HUES6 (cell line): ENCODE measurements around the gene NRF1.

Experiments used
- H3K27ac ChIP-seq: 2 replicates; pipeline ENCODE4 v1.7.0; 2013; ENCODE audit warnings: low read depth, mild to moderate bottlenecking, low read length, inconsistent platforms
- H3K27me3 ChIP-seq: 2 replicates; pipeline ENCODE4 v1.6.1; 2013; ENCODE audit warnings: low read length; ENCODE audit not compliant: control insufficient read depth, insufficient read depth
- H3K36me3 ChIP-seq: 2 replicates; pipeline ENCODE4 v1.6.1; 2013; ENCODE audit warnings: low read length; ENCODE audit not compliant: control insufficient read depth, insufficient read depth
- H3K4me1 ChIP-seq: 2 replicates; pipeline ENCODE4 v1.6.1; 2013; ENCODE audit warnings: low read length; ENCODE audit not compliant: control insufficient read depth, insufficient read depth
- H3K4me3 ChIP-seq: 2 replicates; pipeline ENCODE4 v1.5.1; 2013; ENCODE audit warnings: low read depth, low read length
- H3K9ac ChIP-seq: one replicate; pipeline ENCODE4 v1.6.1; 2013; ENCODE audit warnings: mild to moderate bottlenecking, low read length
- H3K9me3 ChIP-seq: 2 replicates; pipeline ENCODE4 v1.6.1; 2013; ENCODE audit warnings: low read depth, low read length; ENCODE audit not compliant: control insufficient read depth, insufficient read depth

NRF1 gene

DNA sequence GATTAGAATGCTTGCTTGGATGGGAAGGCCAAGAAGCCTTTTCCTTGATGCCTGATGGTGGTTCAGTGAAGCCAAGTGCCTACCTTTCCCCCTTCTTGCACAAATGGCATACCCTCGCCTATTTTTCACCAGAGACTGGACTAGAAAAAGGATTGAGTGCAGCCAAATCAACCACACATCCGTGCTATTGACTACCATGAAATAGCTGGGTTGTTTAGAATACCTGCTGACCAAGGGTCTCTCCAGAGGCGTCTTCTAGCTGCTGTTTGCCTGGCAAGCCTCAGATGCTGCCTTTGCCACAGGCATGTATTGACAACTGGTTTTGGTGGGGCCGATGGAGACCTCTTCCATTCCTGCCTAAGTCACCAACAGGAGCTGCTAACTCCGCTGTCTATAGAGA, 146.5 kb downstream of the NRF1 start:
- no peaks in the 10 kb centered on the region for H3K4me1 ChIP-seq
- H3K27ac ChIP-seq, result no peak overlapping the region
- H3K4me3 ChIP-seq, result no peak overlapping the region
- no peak overlapping the region for H3K9ac ChIP-seq
- H3K9me3 ChIP-seq, result no peaks in the 10 kb centered on the region
- peaks cover 13% of the 10 kb centered on the region; the same call in 1 of the 2 replicates for H3K36me3 ChIP-seq
- no peaks in the 10 kb centered on the region for H3K27me3 ChIP-seq

DNA sequence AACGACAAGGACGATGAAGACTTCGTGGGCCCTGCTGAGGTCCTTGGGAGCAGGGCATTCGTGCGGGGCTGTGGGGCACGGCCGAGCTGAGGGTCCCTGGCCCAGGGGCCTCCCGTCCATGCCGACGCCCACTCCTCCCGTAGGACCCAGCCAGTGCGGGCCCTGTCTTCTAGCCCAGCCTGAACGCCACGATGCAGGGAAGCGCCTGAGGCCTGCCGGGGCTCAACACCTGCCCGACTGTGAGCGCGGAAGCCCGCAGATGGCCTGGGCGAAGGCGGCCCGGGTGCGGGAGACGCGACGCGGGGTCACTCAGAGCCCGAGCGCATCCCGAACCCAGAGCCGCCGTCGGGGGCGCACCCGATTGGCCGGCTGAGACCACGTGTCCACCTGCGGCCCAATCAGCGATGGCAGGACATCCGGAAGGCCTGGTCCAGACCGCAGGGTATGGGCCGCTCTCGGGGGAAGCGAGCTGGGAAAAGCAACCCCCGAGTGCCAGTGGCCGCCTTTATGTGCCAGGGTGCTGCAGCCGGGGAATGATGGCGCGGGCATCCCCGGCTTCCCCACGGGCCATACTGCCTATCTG, 151.0 kb downstream of the NRF1 start:
- no peaks in the 10 kb centered on the region for H3K4me1 ChIP-seq
- no peak overlapping the region for H3K9ac ChIP-seq
- H3K9me3 ChIP-seq, result no peaks in the 10 kb centered on the region
- H3K27me3 ChIP-seq, result no peaks in the 10 kb centered on the region
- no peak overlapping the region for H3K4me3 ChIP-seq
- H3K27ac ChIP-seq, result no peak overlapping the region
- peaks cover 8% of the 10 kb centered on the region for H3K36me3 ChIP-seq

DNA sequence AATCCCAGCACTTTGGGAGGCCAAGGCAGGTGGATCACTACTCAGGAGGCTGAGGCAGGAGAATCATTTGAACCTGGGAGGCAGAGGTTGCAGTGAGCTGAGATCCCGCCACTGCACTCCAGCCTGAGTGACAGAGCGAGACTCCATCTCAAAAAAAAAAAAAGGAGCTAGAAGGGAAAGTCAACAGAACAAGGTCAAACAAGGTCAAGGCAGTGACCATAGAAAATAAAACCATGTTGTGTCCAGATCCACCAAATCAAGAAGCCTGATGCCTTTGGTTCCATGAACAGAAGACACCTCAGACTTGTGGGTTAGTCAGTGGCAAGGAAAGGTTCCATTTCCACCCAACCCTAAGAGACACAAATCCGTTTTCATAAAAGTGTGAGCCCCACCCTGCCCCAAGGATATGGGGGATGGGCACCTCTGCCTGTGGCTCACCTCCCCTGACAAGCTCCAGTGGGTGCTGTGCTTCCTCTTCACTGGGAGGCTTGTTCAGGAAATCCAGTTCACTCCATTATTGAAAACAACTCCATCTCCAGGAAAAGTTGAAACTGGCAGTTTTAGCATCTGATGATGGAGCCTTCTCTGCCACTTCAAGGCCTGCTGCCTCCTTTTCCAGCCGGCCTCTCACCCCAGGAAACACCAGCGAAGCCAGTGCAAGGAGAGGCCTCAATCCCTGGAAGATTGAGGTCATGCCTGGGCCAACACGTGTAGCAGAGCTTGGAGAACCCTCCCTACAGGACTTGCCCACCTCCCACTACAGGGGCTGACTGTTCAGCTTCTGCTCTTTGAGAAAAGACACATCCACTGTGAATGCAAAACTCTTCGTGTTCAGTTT, 152.9 kb downstream of the NRF1 start:
- peaks cover 4% of the 10 kb centered on the region; the same call in 1 of the 2 replicates for H3K4me1 ChIP-seq
- H3K27me3 ChIP-seq, result no peaks in the 10 kb centered on the region
- peaks cover 11% of the 10 kb centered on the region for H3K36me3 ChIP-seq
- no peak overlapping the region for H3K4me3 ChIP-seq
- H3K9ac ChIP-seq, result no peak overlapping the region
- no peaks in the 10 kb centered on the region for H3K9me3 ChIP-seq
- H3K27ac ChIP-seq, result no peak overlapping the region

DNA sequence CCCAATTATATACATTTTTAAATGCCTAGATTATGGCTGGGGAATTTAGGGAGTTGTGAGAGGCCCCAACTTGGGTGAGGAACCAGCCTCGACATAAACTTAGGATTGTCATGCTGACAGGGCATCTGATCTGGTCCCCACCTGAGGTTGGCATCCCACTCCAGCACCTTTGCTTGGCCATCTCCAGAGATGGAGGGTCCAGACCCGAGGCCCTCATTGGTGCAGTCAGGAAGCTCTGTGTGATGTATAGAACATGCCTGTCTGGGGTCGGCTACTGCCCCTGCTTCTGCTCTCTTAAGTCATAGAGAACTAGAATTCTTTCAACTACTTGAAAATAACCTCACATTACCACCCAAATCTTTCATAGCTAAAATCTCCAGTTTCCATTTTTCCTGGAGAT, 153.8 kb downstream of the NRF1 start:
- Histone ChIP-seq H3K36me3 (peaks cover 11% of the 10 kb centered on the region), H3K27me3 (0 out of 2 replicates have a peak, but pooled peaks cover 2% of the 10 kb centered on the region), H3K4me1 (peaks cover 4% of the 10 kb centered on the region; the same call in 1 of the 2 replicates), H3K9ac (no peak overlapping the region), H3K27ac (no peak overlapping the region), H3K9me3 (no peaks in the 10 kb centered on the region), H3K4me3 (no peak overlapping the region)

DNA sequence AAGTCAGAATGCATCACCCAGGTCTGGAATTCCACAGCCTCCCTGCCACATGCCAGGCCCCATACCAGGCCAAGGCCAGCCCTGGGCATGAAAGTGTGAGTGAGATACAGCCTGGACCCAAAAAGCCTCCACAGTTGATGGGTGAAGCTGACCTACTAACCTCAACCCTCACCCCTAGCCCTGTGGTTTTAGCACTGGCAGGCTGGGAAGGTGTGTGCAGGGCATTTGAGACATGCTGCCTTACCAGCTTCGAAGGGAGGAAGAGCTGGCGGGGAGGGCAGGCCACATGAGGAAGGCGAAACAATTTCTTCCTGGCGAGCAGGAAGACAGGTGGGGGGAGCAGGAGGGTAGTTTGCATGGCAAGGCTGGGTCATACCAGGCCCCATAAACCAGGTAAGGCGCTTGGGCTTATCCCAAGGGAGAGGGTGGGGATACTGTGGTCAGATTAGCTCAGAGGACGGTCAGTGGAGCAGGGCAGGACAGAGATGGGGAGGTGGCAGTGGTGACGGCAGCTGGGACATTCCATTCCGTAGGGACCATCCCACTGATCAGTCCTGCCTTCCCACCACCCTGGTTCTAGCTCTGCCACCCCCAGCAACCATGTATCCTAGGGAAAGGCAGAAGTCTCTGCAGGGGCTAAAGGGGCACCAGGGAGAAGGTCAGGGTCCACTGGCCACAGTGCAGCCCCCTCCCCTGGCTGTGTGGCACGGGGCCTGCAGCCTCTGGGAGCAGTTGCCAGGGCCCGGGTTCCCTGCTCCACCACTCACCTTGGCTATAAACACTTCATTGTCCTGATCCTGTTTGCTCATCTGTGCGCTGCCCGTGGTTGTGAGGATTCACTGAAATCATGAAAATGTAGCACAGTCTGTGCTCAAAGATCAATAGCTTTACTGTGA, 155.8 kb downstream of the NRF1 start:
- Histone ChIP-seq H3K4me3 (no peak overlapping the region), H3K9ac (no peak overlapping the region), H3K36me3 (peaks cover 11% of the 10 kb centered on the region)

DNA sequence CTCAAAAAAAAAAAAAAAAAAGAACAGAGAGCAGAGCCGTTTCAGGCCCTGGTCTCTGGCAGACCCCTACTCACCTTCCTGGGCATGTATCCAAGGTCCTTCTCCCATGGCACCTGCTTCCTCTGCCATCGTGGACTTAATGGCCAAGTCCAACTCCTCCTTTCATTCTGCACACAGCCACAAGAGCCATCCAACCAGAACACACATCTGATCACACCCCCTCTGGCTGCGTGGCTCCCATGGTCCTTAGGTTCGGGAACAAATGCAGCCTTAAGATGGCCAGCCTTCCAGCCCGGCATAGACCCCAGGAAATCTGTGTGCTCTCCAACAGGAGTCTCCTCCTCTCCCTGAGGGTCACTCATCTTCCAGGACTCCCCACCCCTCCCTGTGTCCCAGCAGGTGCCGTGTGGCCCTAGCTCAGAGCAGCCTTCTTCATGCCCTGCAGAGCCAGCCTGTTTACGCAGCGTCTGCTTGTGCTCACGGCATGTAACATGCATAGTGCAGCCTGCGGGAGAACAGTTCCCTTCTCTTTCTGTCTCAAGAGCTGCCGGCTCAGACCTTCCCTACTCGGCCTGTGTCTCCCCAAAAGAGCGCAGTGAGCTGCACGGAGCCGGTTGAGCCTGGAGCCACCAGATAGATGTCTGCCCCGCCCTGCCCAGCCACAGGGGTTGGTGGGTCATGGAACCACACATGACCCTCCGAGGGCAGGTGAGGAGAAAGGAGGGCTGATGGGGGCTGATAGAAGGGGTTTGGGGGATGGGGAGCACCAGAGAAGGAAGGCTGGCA, 157.3 kb downstream of the NRF1 start:
- Histone ChIP-seq H3K4me3 (no peak overlapping the region), H3K36me3 (peaks cover 11% of the 10 kb centered on the region), H3K27me3 (peaks cover 13% of the 10 kb centered on the region), H3K9ac (no peak overlapping the region), H3K9me3 (no peaks in the 10 kb centered on the region), H3K4me1 (peaks cover 35% of the 10 kb centered on the region), H3K27ac (no peak overlapping the region)

More for the DNA sequence above, 155.8 kb downstream of the NRF1 start:
- peaks cover 7% of the 10 kb centered on the region; the same call in 1 of the 2 replicates for H3K27me3 ChIP-seq
- H3K27ac ChIP-seq, result no peak overlapping the region
- H3K9me3 ChIP-seq, result no peaks in the 10 kb centered on the region
- H3K4me1 ChIP-seq, result peaks cover 21% of the 10 kb centered on the region

DNA sequence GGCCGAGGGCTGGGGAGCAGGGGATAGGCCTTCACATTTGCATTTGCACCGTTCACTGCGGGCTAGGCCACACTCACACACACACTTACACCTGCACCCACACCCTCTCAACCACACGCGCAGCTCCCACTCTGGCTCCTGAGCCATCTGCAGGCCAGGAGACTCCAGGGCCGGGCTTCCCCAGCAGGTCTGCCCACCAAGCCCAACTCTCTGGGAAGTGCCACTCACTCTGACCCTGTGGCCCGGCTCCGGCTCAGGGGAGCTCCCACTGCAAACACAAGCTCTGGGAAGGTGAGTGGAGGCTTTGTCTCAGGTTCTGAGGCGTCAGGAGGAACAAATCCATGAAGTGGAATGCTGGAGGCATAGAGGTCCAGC, 157.9 kb downstream of the NRF1 start:
- Histone ChIP-seq H3K4me3 (no peak overlapping the region), H3K9me3 (no peaks in the 10 kb centered on the region), H3K27ac (no peak overlapping the region), H3K9ac (no peak overlapping the region), H3K27me3 (peaks cover 19% of the 10 kb centered on the region), H3K4me1 (peaks cover 41% of the 10 kb centered on the region), H3K36me3 (peaks cover 11% of the 10 kb centered on the region)

DNA sequence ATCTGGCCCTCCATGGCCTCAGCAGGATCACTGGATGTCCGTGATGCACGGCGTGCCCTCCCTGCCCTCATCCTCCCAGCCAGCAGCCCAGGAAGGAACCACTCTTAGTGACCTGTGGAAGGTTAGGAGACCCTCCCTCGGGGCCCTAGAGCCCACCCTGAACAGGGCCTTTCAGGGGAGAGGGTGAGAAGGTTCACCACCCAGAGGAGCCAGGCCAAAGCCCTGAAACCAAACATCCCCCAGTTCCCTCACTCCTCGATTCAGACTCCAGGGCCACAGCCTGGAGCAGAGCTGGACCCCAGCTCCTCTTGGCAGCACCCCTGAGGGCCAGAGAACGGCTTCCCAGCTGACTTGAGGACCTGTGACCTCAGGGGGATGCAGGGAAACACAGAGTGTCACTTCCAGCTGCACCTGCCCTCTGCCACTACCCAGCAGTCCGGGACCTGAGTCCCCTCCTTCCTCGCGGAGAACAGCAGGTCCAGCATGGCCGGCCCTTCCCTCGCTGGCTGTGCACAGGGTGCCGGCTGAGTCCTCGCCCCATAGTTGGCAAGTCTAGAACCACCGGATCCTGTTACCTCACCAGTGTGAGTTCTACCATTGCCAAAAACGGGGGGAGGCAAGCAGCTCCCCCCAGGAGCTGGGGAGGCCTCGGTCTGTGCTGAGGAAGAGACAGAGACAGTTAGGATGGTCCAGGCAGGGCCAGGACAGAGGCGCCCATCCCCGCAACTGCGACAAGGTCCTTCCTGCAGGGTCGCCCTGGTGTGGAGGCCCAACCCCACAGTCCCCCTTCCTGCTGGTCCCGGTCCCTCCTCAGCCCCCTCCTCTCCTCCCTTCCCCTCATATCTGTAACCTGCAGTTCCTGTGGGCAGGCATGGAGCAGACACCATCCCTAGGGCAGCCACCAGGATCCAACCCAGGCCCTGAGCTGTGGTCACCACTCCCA, 158.6 kb downstream of the NRF1 start:
- Histone ChIP-seq H3K27ac (no peak overlapping the region), H3K36me3 (peaks cover 11% of the 10 kb centered on the region; the same call in 1 of the 2 replicates), H3K9ac (no peak overlapping the region), H3K27me3 (peaks cover 26% of the 10 kb centered on the region), H3K4me3 (no peak overlapping the region), H3K4me1 (peaks cover 48% of the 10 kb centered on the region), H3K9me3 (no peaks in the 10 kb centered on the region)

DNA sequence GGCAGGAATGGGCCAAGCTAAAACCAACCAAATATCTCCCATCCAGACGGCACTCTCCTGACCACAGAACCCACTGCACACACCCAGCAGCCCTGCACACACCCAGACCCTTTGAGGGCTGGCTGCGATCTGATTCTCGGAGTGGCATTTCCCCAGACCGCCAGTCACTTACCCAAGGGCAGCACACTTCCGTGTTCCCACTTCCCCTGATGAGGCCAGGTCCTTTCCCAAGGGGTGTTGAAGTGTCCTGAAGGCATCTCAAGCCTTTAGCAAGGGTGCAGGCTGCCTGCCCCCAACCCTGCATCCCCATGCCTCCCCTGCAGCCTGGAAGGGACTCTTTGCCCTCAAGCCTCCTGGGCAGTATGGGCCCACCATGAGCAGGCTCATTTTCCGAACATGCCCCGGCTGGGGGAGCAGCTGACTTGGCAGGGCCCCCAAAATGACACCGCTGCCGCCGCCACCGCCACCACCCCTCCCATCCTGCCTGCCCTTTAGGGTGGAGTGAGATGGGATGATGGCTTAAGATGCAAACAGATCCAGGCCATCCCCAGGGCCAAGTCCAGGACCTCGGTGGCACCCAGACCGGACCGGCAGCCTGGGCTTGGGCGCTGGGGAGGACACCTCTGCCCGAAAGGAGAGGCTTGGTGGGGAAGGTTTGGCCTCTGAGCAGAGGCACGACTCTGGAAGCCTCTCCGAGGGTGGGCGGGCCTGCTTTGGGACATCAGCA, 159.8 kb downstream of the NRF1 start:
- Histone ChIP-seq H3K9ac (no peak overlapping the region), H3K4me1 (peaks cover 59% of the 10 kb centered on the region)

More for the DNA sequence above, 159.8 kb downstream of the NRF1 start:
- H3K9me3 ChIP-seq, result no peaks in the 10 kb centered on the region
- no peak overlapping the region for H3K27ac ChIP-seq
- H3K27me3 ChIP-seq, result peaks cover 38% of the 10 kb centered on the region
- H3K4me3 ChIP-seq, result peak overlapping the region; percentile 5; the same call in 1 of the 2 replicates
- H3K36me3 ChIP-seq, result peaks cover 11% of the 10 kb centered on the region; the same call in 1 of the 2 replicates
